Measurements from ENCODE around the gene LRRC55.

The LRRC55 gene

DNA sequence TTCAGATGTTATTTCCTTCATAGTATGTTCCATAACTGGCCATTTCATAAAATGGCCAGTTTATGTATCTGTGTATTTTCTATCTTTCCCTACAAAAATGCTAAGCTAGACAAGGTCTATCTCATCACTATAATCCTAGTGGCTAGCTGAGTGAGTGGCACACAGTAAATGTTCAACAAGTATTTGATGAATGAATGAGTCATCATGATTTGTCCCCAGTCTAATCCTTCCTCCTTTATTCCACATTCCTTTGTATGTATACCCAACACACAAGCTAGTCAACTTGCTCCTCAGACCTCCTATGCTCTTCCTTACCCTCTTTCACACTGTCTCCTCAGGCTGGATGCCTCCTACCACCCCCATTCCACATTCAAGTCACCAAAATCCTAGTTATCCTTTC is 42.8 kb downstream of the LRRC55 start:
- TF ChIP-seq POLR2A (IDR thresholded peaks at IDR 0.05; ENCODE audit: low read length) (no peak), GATA1 (IDR thresholded peaks at IDR 0.05; ENCODE audit: low read depth, low read length) (no peak)
- DNase-seq: no peak

DNA sequence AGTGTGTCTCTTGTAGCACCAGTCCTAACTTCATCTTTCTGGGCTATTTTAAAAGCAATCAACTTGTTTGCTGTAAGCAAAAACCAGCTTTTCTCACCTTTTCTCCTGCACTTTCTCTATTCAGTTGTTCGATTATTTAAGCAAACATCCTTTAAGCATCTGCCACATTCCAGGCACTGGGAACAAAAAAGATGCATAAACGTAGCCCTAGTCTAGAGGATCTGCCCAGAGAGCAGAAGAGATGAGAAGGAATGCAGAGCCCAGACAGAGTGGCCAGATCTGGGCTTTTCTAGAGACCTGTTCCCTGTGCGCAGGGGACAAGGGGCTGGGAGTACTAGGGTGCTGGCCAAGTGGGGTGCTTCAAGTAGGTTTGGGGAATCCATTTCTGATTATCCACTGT is 46.8 kb downstream of the LRRC55 start:
- no peak for DNase-seq
- TF ChIP-seq POLR2A (IDR thresholded peaks at IDR 0.05; ENCODE audit: low read length) (no peak), GATA1 (IDR thresholded peaks at IDR 0.05; ENCODE audit: low read depth, low read length) (no peak)

GRCh38 chr11:57230316-57230715 is 48.6 kb downstream of the LRRC55 start:
- TF ChIP-seq POLR2A (IDR thresholded peaks at IDR 0.05; ENCODE audit: low read length): no peak
- no peak for TF ChIP-seq GATA1 (IDR thresholded peaks at IDR 0.05; ENCODE audit: low read depth, low read length)
- no peak for DNase-seq

DNA sequence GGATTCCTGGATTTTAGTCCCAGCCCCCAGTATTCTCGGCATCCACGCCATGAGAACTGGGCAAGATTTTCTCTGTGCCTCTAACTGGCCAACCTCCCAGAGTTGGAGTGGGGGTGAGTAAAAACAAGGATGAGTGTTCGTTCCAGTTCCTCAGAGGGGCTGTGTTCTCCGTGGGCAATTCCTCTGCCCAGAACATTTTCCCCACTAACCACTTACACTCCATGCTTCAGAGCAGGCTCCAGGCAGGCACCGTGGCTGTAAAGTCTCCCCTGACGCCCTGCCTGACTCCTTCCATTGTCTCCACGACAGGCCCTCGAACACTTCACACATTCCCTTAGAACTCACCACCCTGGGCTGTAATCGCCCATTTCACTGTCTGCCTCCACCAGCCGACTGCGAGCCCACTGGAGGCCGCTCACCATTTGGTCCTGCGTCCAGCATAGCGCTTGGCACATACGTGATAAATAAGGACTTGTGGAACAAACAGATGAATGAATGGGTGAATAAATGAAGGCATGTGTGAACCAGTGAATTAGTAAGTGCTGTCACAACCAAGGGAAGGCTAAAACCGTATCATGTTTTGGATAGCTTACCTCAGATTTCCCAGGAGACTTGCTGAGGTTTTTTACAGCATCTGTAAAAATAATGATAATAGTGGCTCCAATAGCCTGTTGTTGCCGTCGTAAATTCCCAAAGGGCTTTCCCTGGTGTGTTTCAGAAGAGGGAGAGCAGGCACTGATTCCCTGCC is 49.2 kb downstream of the LRRC55 start:
- TF ChIP-seq GATA1 (IDR thresholded peaks at IDR 0.05; ENCODE audit: low read depth, low read length) (no peak), POLR2A (IDR thresholded peaks at IDR 0.05; ENCODE audit: low read length) (no peak)
- no peak for DNase-seq

DNA sequence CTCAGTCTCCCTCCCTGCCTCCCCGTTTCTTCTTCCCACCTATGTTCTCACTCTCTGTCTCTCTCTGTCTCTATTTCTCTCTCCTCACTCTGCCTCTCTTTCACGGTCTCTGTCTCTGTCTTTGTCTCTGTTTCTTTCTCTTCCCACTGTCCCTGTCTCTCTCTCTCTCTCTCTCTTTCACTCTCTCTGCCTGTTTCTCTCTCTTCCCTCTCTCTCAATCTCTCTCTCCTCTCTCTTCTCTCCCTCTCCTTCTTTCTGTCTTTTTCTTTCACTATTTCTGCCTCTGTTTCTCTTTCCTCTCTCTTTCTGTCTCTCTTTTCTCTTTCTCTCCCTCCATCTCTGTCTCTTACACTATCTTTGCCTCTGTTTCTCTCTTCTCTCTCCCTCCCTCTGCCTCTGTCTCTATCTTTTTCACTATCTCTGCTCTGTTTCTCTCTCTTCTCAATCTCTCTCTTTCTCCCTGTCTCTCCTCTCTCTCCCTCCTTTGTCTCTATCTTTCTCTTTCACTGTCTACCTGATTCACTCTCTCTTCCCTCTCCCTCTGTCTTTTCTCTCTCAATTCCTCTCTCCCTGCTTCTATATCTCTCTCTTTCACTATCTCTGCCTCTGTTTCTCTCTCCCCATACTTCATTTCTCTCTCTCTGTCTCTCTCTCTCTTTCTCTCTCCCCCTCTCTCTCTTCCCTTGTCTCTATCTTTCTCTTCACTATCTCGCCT is 49.9 kb downstream of the LRRC55 start:
- no peak for DNase-seq
- TF ChIP-seq POLR2A (IDR thresholded peaks at IDR 0.05; ENCODE audit: low read length) (no peak), GATA1 (IDR thresholded peaks at IDR 0.05; ENCODE audit: low read depth, low read length) (no peak)

DNA sequence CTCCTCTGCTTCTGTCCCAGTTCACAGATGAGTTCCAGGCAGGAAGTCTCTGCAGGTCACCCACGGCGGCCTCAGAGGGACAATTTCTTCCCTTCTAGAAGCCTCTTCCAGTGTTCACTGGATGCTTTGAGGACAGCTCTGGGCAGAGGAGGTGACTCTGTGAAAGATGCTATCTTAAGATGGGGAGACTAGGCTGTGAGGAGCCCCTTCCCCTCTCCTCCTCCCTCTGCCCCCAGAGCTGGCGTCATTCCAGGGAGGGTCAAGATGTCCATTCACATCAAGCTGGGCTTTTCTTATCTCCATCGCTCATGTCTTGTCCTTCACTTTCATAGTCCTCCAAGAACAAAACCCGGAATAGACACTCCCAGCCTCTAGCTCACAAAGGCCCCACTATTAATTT is 51.9 kb downstream of the LRRC55 start:
- TF ChIP-seq GATA1 (IDR thresholded peaks at IDR 0.05; ENCODE audit: low read depth, low read length) (no peak), POLR2A (IDR thresholded peaks at IDR 0.05; ENCODE audit: low read length) (no peak)

GRCh38 chr11:57235761-57236703 is 54.3 kb downstream of the LRRC55 start:
- DNase-seq: no peak
- TF ChIP-seq POLR2A (IDR thresholded peaks at IDR 0.05; ENCODE audit: low read length): no peak
- TF ChIP-seq GATA1 (IDR thresholded peaks at IDR 0.05; ENCODE audit: low read depth, low read length): no peak

More for the DNA sequence above, 51.9 kb downstream of the LRRC55 start:
- no peak for DNase-seq

DNA sequence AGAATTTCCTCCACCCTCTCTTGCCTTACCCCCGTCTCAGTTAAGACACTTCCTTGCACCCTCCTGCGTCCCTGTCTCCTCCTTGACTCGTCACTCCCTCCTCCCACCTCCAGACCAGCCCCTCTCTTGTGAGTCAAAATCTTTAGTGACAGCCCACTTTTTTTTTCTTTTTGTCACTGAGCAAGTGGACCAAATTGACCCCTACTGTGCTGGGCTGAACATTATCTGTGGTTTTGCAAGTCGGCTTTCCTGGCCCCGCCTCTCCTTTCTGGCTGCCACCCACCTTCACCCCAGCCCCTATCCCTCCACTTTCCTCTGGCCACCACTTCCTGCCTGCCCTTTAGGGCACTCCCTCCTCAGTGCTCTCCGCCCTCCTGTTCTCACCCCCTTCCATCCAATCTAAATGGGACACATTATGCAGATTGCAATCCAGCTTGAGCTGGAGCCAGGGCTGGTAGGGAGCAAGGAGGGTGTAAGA is 55.5 kb downstream of the LRRC55 start, which contains the start of gene APLNR:
Gene APLNR, minus strand, starts transcription at position 47 of the 478 bp plus-strand sequence. CDS start 246 bp downstream, outside the sequence.
- peak; percentile 90 to 97 for DNase-seq
- TF ChIP-seq POLR2A (IDR thresholded peaks at IDR 0.05; ENCODE audit: low read length) (peak; percentile 46), GATA1 (IDR thresholded peaks at IDR 0.05; ENCODE audit: low read depth, low read length) (no peak)

DNA sequence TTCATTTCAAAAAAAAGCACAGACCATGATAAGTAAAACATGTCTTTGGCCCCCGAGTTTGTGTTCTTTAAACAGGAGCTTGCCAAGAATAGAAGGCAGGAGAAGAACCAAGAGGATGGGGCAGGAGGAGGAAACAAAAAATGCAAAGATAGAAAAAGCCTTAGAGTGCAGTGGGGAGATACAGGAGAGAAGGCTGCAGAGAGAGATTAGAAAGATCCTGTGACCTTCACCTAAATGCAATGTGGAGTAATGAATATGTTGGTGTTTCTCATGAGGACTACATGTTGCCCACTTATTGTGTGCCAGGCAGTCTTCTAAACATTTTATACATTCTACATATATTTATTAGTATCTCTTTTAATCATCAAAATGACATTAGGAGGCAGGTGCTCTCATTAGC is 57.6 kb downstream of the LRRC55 start:
- DNase-seq: peak; percentile 76 to 89
- TF ChIP-seq POLR2A (IDR thresholded peaks at IDR 0.05; ENCODE audit: low read length) (no peak), GATA1 (IDR thresholded peaks at IDR 0.05; ENCODE audit: low read depth, low read length) (no peak)

- TF ChIP-seq GATA1 (IDR thresholded peaks at IDR 0.05; ENCODE audit: low read depth, low read length) (no peak), POLR2A (IDR thresholded peaks at IDR 0.05; ENCODE audit: low read length) (no peak)
- no peak for DNase-seq
Observed at GRCh38 chr11:57240007-57240406, 58.3 kb downstream of the LRRC55 start.

DNA sequence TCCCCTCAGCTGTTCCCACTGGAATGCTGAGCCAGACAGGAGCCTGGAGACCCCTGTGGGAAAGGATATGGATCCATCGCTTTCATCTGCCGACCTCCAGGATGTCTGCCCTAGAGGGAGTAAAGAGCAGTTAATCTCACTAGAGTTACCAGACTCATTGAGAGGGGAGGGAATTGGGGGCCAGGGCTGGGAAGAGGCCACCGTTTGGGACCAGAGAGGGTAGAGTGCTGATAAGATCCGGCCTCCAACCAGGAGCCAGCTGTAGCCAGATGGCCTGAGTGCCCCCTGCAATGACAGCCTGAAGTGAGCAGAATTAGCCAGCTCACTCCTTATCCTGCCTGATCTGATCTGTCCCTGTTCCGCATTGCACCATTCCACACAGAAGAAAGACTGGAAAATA is 59.0 kb downstream of the LRRC55 start:
- DNase-seq: peak; percentile 52
- TF ChIP-seq GATA1 (IDR thresholded peaks at IDR 0.05; ENCODE audit: low read depth, low read length) (no peak), POLR2A (IDR thresholded peaks at IDR 0.05; ENCODE audit: low read length) (no peak)

All from erythroblast (primary cell).